Vagina (tissue), 2 donors: ENCODE data around the gene NEK5. TPM values are rescaled to one million over a fixed set of nuclear protein-coding genes. Genes with fewer than 3 reads are reported as not detected.

ENCODE experiments used
- DNase-seq, 2 donors: peaks; one replicate each; pipeline ENCODE4 v3.0.0-alpha.2; 2017; ENCODE audit errors: extremely low spot score in 2 of 2
- H3K27ac ChIP-seq: fragments of 200-600 bp; sonication (generic); one replicate; pipeline ENCODE4 v1.5.1; 2019
- H3K27me3 ChIP-seq: fragments of 200-600 bp; sonication (generic); one replicate; pipeline ENCODE4 v1.5.1; 2019
- H3K36me3 ChIP-seq, 2 donors: fragments of 200-600 bp; sonication (generic); one replicate each; pipeline ENCODE4 v1.5.1; 2017 to 2019
- H3K4me1 ChIP-seq: fragments of 200-600 bp; sonication (generic); one replicate; pipeline ENCODE4 v1.5.1; 2019
- H3K4me3 ChIP-seq, 2 donors: fragments of 200-600 bp; sonication (generic); 1 replicate in 1 of 2; 2 replicates in 1 of 2; pipeline ENCODE4 v1.5.1; 2016 to 2019
- H3K9me3 ChIP-seq: fragments of 200-600 bp; sonication (generic); one replicate; pipeline ENCODE4 v1.5.1; 2019
- POLR2A ChIP-seq, 2 donors: fragments of 450-650 bp; IDR thresholded peaks; one replicate each; pipeline ENCODE4 v1.6.1; 2017; ENCODE audit warnings: antibody characterized with exemption in 2 of 2, mild to moderate bottlenecking in 2 of 2, moderate library complexity in 2 of 2
- POLR2AphosphoS5 ChIP-seq, 2 donors: sonication (generic); formaldehyde crosslinking; IDR thresholded peaks; one replicate each; pipeline ENCODE4 v1.9.0; 2017; ENCODE audit warnings: antibody characterized with exemption in 2 of 2, mild to moderate bottlenecking in 2 of 2, low read depth in 1 of 2; ENCODE audit not compliant: insufficient read depth in 1 of 2
- intact Hi-C: fragments of 100-400 bp; cut with DNase I; formaldehyde crosslinking; loops from one replicate; pipeline ENCODE4 v1.15.1; 2023
- total RNA-seq: library from RNA; depleted of rRNA; stranded (reverse); fragments of >200 nt; gene quantifications from one replicate; pipeline ENCODE4 v1.2.3, GENCODE V29; 2016
- TF ChIP-seq, protein P1 (sequence below), 3 experiments: fragments of 450-650 bp in 2 of 3; fragments of 200-600 bp in 1 of 3; sonication (generic) in 1 of 3; IDR thresholded peaks; one replicate each; pipeline ENCODE4 v1.5.1; 2017 to 2019; ENCODE audit warnings: antibody characterized with exemption in 3 of 3, mild to moderate bottlenecking in 2 of 3, moderate library complexity in 2 of 3

The NEK5 gene
- total RNA-seq, 1 donor from 2014 or later, result 0.98 TPM

DNA sequence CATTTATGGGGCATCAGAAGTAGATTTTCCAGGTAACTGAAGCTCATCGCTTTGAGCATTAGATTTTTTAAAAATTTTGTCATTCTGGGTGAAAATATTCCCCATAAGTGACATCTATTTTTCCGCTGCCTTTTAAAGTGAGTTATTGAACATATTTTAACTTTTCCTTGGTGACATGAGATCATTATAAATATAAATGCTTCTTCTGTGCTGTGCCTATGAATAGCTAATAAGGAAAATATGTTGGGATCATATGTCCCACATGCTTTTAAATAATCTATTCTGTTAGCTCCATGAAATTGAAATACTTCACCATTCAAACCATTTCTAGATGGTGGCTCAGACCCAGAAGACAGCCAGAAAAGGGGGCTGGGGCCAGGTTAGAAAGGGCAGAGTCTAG lies 131.7 kb downstream of the NEK5 start:
- Histone ChIP-seq H3K36me3 (no peaks in the 10 kb centered on the region), H3K27ac (no peak overlapping the region), H3K4me1 (peaks cover 17% of the 10 kb centered on the region), H3K9me3 (no peaks in the 10 kb centered on the region), H3K27me3 (no peaks in the 10 kb centered on the region), H3K4me3 (no peak overlapping the region)
- no peak for DNase-seq
- intact Hi-C loops, result loop anchor here (10.0 kb wide), 1 partner anchor 128 kb away; the partner anchor contains the start of gene NEK5
- TF ChIP-seq POLR2AphosphoS5 (IDR thresholded peaks at IDR 0.05; ENCODE audit: insufficient read depth in 1 of 2, low read depth in 1 of 2) (no peak), POLR2A (IDR thresholded peaks at IDR 0.05) (no peak)
- TF ChIP-seq, protein P1, sequence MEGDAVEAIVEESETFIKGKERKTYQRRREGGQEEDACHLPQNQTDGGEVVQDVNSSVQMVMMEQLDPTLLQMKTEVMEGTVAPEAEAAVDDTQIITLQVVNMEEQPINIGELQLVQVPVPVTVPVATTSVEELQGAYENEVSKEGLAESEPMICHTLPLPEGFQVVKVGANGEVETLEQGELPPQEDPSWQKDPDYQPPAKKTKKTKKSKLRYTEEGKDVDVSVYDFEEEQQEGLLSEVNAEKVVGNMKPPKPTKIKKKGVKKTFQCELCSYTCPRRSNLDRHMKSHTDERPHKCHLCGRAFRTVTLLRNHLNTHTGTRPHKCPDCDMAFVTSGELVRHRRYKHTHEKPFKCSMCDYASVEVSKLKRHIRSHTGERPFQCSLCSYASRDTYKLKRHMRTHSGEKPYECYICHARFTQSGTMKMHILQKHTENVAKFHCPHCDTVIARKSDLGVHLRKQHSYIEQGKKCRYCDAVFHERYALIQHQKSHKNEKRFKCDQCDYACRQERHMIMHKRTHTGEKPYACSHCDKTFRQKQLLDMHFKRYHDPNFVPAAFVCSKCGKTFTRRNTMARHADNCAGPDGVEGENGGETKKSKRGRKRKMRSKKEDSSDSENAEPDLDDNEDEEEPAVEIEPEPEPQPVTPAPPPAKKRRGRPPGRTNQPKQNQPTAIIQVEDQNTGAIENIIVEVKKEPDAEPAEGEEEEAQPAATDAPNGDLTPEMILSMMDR (IDR thresholded peaks at IDR 0.05), result no peak

DNA sequence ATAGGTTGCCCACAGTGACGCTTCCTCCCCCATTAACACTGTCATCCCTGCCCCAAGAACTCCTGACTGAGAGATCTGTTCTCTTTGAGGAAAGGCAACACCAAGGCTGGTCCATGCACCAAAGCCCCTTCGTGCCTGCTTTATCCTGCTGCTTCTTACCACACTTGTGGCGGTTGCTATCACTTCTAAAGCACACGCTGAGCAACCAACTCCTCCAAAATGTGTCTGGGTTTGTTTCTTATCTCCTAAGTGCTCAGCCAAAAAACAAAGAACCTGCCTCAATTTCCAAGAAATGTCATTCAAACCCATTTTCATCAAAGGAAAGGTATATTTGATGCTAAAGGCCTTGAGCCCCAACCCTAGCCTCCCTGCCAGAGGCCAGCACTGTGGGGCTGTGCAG lies 132.2 kb downstream of the NEK5 start:
- Histone ChIP-seq H3K4me1 (peaks cover 17% of the 10 kb centered on the region), H3K27me3 (no peaks in the 10 kb centered on the region), H3K9me3 (no peaks in the 10 kb centered on the region), H3K27ac (no peak overlapping the region), H3K36me3 (no peaks in the 10 kb centered on the region), H3K4me3 (no peak overlapping the region)
- DNase-seq, result no peak
- no peak for TF ChIP-seq POLR2A (IDR thresholded peaks at IDR 0.05)
- TF ChIP-seq, protein P1 (IDR thresholded peaks at IDR 0.05), result no peak
- no peak for TF ChIP-seq POLR2AphosphoS5 (IDR thresholded peaks at IDR 0.05; ENCODE audit: insufficient read depth in 1 of 2, low read depth in 1 of 2)
- intact Hi-C loops, result loop anchor here (10.0 kb wide), 1 partner anchor 128 kb away; the partner anchor contains the start of gene NEK5

DNA sequence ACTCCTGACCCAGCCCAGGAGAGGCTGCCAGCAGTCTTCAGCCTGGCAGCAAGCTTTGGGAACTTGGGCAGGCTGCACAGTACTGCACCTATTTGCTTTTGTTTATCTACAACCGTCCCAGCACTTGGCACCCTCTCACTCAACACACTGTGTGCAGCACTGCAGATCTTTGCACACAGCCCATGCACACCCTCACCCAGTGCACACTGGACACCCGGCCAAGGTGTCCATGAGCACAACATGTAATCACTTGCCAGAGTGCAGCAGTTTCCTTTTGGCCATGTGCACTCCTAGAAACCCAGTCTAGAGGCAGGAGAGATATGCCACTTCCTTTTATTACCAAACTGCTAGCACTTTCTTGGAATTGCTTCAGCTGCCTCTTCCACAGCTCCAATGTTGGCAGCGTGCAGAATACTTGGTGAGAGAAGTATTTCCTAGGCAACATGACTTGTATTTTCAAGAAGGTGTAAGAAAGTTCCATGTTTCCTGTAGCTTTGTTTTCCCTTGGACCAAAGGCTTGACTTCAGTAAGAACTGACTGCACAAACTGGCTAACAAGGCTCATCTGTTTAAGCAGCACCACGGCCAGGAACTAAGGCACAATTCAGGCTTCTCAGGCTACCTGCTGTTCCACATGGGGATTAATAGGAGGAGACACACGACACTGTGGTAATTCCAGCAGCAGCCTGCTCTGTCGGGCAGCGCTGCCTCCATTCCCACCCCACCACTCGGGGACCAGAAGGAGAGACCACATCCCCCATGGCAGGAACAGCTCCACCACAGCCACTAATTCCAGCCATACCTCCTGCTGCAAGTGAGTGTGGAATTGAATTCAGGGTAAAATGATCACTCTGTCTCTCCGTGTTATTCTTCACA lies 133.0 kb downstream of the NEK5 start:
- Histone ChIP-seq H3K36me3 (no peaks in the 10 kb centered on the region), H3K27ac (no peak overlapping the region), H3K27me3 (no peaks in the 10 kb centered on the region), H3K4me1 (peaks cover 17% of the 10 kb centered on the region), H3K4me3 (peak overlapping the region in 1 of 2 donors; percentile 16), H3K9me3 (no peaks in the 10 kb centered on the region)
- intact Hi-C loops, result loop anchor here (10.0 kb wide), 1 partner anchor 129 kb away; the partner anchor contains the start of gene NEK5
- DNase-seq, result no peak
- TF ChIP-seq POLR2AphosphoS5 (IDR thresholded peaks at IDR 0.05; ENCODE audit: insufficient read depth in 1 of 2, low read depth in 1 of 2) (no peak), POLR2A (IDR thresholded peaks at IDR 0.05) (no peak)
- TF ChIP-seq, protein P1 (IDR thresholded peaks at IDR 0.05), result no peak

DNA sequence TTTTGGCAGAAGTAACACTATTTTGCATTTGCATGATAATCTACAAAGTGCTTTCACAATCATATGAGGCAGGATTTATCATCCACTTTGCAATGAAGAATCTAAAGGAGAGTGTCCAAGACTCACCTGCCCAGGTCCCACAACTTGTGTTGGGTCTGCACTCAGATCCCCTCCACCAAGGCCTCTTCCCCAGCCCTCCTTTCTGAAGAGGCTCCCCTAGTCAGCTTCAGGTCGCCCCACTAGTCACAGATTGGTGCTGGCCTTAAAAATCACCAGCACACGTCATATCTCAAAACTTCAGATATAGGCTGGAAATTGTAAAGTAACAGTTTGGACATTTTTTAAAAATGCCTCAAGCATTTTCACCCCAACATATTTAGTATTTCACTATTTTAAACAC lies 135.2 kb downstream of the NEK5 start:
- Histone ChIP-seq H3K27me3 (no peaks in the 10 kb centered on the region), H3K36me3 (no peaks in the 10 kb centered on the region), H3K27ac (no peak overlapping the region), H3K4me3 (no peak overlapping the region), H3K4me1 (peaks cover 17% of the 10 kb centered on the region), H3K9me3 (no peaks in the 10 kb centered on the region)
- intact Hi-C loops, result loop anchor here (10.0 kb wide), 1 partner anchor 131 kb away; the partner anchor contains the start of gene NEK5
- TF ChIP-seq POLR2A (IDR thresholded peaks at IDR 0.05), result no peak
- TF ChIP-seq POLR2AphosphoS5 (IDR thresholded peaks at IDR 0.05; ENCODE audit: insufficient read depth in 1 of 2, low read depth in 1 of 2), result no peak
- DNase-seq, result no peak

DNA sequence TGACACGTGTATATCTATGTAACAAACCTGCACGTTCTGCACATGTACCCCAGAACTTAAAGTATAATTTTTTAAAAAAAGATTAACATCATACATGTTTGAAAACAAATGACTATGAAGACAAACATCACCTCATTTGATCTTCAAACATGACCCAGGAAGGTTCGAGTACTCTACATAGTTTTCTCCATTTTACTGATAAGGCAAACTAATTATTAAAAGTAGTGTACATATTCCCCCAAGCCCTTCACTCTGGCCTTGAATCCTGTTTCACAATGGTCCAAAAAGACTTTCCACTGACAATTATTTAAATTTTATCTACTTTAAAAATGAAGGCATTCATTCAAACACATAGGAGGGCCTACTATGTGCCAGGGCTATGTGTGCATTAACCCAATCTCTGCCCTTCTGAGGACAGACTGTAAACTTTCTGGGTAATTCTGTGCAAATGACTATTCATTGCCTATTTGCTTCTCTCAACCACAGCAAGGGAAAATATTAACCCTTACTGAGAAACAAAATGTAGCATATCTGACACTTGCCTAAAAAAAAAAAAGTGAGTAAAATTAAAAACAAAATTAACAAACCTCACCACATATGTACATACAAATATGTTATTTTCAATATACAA lies 139.8 kb downstream of the NEK5 start:
- no peaks in the 10 kb centered on the region for H3K36me3 ChIP-seq
- intact Hi-C loops, result no loop called here
- no peaks in the 10 kb centered on the region for H3K9me3 ChIP-seq
- no peak overlapping the region for H3K27ac ChIP-seq
- no peak overlapping the region for H3K4me3 ChIP-seq
- H3K27me3 ChIP-seq, result no peaks in the 10 kb centered on the region
- DNase-seq, result no peak
- TF ChIP-seq POLR2AphosphoS5 (IDR thresholded peaks at IDR 0.05; ENCODE audit: insufficient read depth in 1 of 2, low read depth in 1 of 2) (no peak), POLR2A (IDR thresholded peaks at IDR 0.05) (no peak)
- TF ChIP-seq, protein P1 (IDR thresholded peaks at IDR 0.05), result no peak
- no peaks in the 10 kb centered on the region for H3K4me1 ChIP-seq
